Bronchial epithelial cell (primary cell): ENCODE results near the gene PIK3C3. TPM values are rescaled to one million over a fixed set of nuclear protein-coding genes. Genes with fewer than 3 reads are reported as not detected.
A peak's percentile ranks its signal among the peaks of the same experiment; 100 is the strongest.

Experiments used
- DNase-seq: peaks from one replicate; pipeline ENCODE4 v3.0.0-alpha.2; 2010; ENCODE audit warnings: low read depth
- FAIRE-seq: peaks from 2 replicates; lab custom pipeline; 2011; peaks lifted over from hg19 to GRCh38; lab: Jason Lieb, UNC
- H3K27me3 ChIP-seq: 2 replicates; pipeline ENCODE4 v1.5.1; 2011; ENCODE audit warnings: low read length; ENCODE audit not compliant: control insufficient read depth, insufficient read depth
- H3K36me3 ChIP-seq: 2 replicates; pipeline ENCODE4 v1.5.1; 2011; ENCODE audit warnings: low read length; ENCODE audit not compliant: control insufficient read depth, insufficient read depth
- H3K4me3 ChIP-seq: 2 replicates; pipeline ENCODE4 v1.5.1; 2011; ENCODE audit warnings: mild to moderate bottlenecking, low read depth, low read length, control low read depth
- total RNA-seq: library from RNA; depleted of rRNA; stranded (reverse); fragments of >200 nt; gene quantifications from 2 replicates; pipeline ENCODE4 v1.2.1, GENCODE V29; 2014
- TF ChIP-seq, protein P1 (sequence below): IDR thresholded peaks from 2 replicates; pipeline ENCODE4 v1.5.1; 2011; ENCODE audit warnings: mild to moderate bottlenecking, moderate library complexity, low read length, control low read depth, inconsistent platforms; ENCODE audit not compliant: insufficient read depth, severe bottlenecking

Gene PIK3C3
- total RNA-seq, result 24.2 and 30.6 TPM in 2 replicates

DNA sequence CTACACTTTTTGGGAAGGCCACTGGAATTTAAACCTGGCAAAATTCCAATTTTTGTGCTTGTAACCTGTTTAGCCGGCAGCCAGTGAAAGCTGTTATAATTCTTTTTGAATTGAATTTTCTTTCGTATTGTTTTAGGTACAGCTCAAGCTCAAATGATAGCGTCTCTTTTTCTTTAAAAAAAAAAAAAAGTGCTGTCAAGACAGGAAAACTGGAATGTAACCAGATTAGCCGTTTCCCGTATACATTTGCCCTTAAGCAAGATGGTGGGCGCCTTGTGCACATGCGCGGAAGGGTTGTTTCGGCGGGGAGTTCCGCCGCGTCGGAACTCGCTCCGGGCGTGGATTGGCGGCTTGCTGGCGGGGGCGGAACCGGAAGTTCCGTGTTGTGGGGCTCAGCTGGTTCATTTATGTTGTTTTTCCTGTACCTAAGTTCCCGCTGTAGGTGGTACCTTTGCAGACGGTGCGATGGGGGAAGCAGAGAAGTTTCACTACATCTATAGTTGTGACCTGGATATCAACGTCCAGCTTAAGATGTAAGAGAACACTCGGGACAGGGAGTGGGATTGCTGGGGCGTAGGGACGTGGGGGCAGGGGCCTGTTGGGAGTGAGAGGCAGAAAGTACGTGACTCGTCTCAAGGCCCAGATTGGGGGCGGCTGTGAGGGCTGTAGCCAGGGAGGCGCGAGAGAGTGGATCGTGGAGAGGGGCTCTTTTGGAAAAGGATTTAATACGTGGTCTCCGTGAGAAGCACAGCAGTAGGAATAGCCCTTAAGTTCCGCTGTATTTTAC is at the start of gene PIK3C3:
TSS of gene PIK3C3 (plus strand) at position 408 of the 787 bp plus-strand sequence. CDS start at position 466, 58 bp downstream.
- TF ChIP-seq, protein P1, sequence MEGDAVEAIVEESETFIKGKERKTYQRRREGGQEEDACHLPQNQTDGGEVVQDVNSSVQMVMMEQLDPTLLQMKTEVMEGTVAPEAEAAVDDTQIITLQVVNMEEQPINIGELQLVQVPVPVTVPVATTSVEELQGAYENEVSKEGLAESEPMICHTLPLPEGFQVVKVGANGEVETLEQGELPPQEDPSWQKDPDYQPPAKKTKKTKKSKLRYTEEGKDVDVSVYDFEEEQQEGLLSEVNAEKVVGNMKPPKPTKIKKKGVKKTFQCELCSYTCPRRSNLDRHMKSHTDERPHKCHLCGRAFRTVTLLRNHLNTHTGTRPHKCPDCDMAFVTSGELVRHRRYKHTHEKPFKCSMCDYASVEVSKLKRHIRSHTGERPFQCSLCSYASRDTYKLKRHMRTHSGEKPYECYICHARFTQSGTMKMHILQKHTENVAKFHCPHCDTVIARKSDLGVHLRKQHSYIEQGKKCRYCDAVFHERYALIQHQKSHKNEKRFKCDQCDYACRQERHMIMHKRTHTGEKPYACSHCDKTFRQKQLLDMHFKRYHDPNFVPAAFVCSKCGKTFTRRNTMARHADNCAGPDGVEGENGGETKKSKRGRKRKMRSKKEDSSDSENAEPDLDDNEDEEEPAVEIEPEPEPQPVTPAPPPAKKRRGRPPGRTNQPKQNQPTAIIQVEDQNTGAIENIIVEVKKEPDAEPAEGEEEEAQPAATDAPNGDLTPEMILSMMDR, result no peak

GRCh38 chr18:41905786-41906527 is 49.1 kb upstream of the PIK3C3 start:
- Histone ChIP-seq H3K4me3 (no peak overlapping the region), H3K36me3 (no peaks in the 10 kb centered on the region), H3K27me3 (no peaks in the 10 kb centered on the region)
- TF ChIP-seq, protein P1, result no peak
- DNase-seq (no peak), FAIRE-seq (no peak)

More for the DNA sequence above, at the start of gene PIK3C3:
- DNase-seq, result peak; percentile 94
- Histone ChIP-seq H3K4me3 (peak within 1 kb of the TSS; percentile 66), H3K27me3 (no peaks in the 10 kb centered on the region), H3K36me3 (peaks cover 3% of the 10 kb centered on the region)
- FAIRE-seq, result peak; percentile 47

DNA sequence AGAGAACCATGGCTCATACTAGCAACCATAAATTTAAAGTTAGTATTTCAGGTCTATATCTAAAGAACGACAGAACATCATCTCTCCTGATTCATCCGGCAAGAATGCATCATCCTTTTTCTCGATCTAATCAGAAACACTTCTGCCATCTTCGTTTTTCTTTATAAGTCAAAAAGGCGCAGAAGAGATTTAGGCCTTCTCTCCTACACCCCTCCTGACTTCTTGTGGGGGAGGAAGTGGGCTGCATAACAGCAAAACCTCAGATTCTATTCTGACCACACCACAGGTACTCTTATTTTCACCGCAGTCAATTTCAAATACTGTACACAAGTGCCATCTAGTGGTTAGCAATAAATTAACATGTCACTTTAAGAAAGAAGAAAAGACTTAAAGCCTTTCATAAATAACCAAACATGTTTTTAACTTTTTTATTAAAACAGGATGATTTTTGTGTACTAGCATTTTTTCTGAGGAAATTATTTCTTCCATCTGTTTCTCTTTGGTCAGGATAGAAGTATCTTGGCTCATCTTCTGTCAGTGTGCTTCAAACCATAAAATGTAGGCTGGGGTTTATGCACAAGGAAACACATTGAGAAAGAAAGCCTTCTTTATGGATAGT is 48.4 kb upstream of the PIK3C3 start:
- H3K4me3 ChIP-seq, result no peak overlapping the region
- H3K36me3 ChIP-seq, result no peaks in the 10 kb centered on the region
- FAIRE-seq (no peak), DNase-seq (peak; percentile 63)
- no peaks in the 10 kb centered on the region for H3K27me3 ChIP-seq
- TF ChIP-seq, protein P1, result peak; percentile 43

- no peaks in the 10 kb centered on the region for H3K36me3 ChIP-seq
- DNase-seq (peak; percentile 15), FAIRE-seq (no peak)
- no peak overlapping the region for H3K4me3 ChIP-seq
- TF ChIP-seq, protein P1, result no peak
- no peaks in the 10 kb centered on the region for H3K27me3 ChIP-seq
These were observed 37.9 kb upstream of the PIK3C3 start for GRCh38 chr18:41917181-41917580.

DNA sequence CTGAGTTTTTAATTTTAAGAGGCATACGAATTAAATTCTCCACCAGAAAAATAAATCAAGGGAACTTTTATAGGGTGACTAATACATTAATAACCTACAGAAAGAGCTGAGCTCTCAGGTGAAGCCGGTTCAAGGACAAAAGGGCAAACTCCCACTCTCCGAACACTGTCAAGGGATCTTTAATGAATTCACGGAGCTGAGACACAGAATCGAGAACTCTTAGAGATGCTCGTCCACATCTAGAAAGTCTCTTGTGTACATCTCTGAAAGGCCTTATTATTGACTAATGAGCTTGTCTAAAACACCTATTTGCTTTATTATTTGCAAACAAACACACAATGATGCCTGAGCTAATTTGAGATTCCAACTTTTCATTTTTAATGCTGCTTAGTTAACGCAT is 33.3 kb upstream of the PIK3C3 start:
- Histone ChIP-seq H3K27me3 (no peaks in the 10 kb centered on the region), H3K4me3 (no peak overlapping the region), H3K36me3 (no peaks in the 10 kb centered on the region)
- TF ChIP-seq, protein P1, result no peak
- FAIRE-seq (no peak), DNase-seq (no peak)
